GM19023 (cell line): ENCODE results near the gene TNS1.
"Not testable (repeated sequence)": the region's sequence is repeated elsewhere in the genome, so short reads cannot be mapped to it uniquely, and the experiment has no call there.

Experiments
- ATAC-seq: cut with Tn5 transposase; IDR thresholded peaks from one replicate; pipeline ENCODE4 v1.9.1; 2021; ENCODE audit warnings: mild to moderate bottlenecking, moderate library complexity; ENCODE audit not compliant: unreplicated experiment

The TNS1 gene

DNA sequence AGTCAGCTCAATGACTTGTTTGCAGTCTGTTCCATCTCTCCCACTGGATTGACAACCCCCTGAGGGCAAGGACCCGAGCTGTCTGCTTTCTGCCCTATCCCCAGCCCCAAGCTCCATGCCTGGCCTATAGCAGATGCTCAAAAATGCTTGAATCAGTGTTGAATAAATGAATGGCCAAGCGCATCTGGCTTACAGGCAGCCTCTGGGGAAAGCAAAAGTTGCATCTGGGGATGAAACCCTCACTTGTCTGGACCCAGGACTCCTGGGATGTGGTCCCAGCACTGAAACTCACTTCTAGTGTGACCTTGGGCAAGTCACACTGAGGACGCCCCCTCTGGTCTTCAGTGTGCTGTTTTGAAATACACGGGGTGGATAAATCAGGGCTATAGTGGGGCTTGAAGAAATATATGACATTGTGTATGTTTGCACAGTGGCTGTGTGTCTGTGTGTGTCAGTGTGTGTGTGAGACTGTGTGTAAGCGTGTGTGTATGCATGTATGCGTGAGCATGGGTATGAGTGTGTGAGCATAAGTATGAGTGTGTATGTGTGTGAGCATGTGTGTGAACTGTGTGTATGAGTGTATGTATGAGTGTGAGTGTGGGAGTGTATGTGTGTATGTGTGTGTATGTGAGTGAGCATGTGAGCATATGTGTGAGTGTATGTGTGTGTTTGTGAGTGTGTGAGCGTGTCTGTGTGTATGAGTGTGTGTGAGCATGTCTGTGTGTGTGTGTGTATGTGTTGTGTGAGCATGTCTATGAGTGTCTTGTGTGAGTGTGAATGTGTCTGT, 27.8 kb upstream of the TNS1 start:
- no peak for ATAC-seq

DNA sequence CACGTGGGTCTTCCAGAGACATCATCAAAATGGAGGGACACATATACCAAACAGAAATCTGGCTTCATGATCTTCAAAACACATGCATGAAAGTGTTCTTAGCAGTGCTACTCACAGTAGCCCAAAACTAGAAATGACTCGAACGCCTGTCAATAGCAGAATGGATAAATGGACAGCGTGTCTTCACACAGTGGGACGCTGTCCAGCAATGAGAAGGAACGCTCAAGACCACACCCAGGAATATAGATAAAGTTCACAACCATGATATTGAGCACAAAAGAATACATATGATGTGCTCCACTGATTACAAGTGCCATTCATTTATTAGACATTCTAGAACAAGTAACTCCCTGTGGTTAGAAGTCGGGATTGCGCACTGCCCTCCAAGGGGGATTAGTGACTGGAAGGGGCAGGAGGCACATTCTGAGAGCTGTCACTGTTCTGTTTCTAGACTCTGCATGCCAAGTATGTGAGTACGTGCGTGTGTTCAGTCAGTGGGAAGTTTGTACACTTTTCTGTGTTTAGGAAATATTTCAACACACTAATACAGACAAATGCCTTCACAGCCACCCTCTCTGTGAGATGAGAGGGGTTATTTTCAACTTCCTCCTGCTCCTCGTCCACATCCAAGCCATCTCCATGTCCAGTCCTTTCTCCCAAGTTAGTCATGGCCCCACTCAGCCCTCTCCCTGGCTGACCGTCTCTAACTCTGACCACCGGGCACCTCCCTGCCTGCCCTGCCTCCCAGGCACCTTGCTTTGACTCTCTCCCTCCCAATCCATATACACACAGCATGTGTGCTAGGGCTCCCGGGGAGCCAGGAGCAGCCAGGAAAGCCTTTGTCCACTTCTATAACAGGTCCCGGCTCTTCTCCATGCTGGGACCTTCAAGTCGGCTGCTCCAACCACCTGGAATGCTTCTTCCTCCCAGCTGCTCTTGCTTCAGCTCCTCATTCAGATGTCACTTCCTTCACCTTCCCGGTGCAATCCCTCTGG, 26.9 kb upstream of the TNS1 start:
- ATAC-seq = no peak

DNA sequence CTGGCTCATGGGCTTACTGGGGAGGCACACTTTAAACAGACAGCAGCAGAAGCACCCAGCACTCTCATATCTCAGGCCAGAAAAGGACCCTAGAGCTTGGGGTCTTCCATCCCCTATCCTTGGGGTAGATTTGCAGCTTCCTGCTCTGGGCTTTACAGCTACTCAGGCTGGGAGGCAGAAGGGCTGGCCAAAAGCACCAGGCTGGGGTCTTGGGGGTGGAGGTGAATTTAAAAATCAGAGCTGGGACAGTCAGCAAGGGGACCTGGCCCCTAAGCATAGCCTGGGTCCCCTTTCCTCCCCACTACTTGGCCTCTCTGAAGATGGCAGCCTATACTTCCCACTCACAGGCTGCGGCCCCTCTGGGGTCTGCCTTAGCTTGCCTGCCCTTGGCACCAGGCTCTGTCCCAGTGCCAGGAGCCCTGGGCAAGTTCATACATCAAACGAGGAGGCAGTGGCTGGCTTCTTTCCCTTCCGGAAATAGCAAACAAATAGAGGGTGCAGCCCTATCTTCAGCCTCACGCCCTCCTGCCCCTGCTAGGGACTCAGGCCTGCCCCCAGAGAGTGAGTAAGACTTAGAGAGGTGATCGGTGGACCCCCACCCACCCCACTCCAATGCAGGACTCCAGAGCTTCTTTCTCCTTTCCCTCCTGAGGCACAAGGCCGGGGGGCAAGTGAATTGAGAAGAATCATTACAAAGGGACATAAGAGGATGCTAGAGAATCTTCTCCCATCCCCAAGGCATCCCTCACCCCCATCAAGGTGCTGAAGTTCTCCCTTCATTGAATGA, 26.0 kb upstream of the TNS1 start:
- no peak for ATAC-seq

DNA sequence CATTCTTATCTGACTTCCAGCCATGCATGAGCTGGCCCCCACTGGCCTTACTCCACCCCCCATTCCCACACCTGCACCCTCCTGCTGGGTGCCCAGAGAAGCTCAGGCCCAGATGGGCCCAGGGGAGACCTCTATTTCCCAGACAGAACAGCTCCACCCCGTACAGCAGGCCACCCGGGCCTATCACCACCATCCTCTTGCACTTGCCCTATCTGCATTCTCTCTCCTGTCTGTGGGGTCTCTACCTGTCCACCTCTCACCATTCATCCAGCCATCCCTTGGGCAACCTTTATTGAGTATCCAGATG, 25.3 kb upstream of the TNS1 start:
- no peak for ATAC-seq

DNA sequence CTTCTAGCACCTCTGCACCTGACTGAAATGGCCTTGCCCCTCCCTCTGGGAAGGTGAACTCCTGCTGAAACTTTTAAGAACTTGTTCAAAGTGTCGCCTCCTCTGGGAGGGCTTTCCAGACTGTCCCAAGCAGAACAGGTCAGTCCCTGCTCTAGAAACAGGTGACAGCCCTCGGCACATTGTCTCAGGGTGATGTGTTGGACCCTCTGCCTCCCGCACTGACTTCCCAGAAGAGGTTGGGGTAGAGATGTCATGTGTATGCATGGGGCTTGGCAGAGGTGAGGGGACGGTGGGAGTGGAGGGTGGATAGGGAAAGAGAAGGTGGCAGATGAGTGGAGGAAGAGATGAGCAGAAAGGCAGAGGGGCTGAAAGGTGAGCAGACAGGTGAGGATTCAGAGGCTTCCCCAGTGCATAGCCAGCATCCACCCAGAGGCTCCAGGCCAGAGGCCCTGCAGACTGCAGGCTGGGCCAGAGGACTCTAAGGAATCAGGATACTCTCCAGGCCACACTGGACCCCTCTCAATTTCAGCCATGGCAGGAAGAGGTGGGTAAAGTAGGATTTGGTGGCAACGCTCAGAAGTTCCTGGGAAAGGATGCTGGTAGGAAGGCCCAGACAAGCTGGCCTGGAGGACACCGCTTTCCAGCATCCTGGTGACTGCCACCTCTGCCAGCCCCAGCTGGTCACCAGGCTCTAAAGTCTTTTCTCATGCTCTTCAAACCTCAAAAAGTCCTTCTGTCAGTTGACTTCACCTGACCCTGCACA, 24.8 kb upstream of the TNS1 start:
- no peak for ATAC-seq

DNA sequence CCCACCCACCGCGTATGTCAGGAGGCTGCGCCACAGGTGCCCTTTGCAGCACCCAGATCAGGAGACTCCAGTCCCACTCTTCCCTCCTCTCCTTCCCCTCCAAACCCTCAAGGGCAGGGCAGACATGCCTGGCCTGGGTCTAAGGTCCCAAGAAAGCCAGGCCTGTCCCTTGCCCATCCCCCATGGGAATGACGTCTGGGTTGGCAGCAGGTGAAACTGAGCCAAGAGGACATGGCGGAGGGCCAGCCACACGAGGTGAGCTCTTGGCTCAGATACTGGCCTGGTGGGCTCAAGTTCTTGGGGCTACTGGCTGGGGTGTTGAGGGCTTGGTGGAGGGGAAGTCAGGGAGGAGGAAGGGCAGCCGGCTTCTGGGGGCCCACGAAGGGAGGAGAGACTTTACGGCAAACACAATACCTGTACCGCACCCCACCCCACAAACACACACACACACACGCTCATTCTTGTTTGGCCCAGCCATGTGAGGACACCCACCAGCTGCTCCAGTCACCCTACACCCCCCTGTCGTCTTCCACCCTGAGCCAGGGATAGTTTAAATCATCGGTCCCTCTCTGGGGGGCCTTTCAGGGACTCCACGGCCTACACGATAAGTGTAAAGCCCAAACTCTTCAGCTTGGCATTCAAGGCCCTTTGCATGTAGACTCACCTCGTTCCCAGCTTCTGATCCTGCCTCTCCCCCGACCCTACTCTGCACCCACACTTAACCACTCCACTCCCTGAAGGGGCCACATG, 24.1 kb upstream of the TNS1 start:
- no peak for ATAC-seq

DNA sequence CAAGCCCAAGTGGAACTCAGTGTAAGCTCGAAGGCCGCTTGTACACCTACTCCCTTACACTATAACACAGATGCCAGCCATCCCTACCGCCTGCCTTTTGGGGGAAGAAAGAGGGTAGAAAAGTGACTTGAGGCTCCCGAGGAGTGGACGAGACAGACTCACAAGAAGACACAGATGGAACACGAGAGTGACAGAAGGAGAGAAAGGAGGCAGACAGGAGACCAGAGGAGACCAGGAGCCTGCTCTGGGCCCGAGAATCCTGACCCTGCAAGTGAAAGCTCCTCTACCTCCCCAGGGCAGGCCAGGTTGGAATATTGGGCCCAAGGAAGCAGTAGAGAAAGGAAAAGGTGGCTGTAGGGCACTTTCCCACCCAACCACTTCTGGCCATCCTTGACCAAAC, 23.4 kb upstream of the TNS1 start:
- ATAC-seq = no peak

DNA sequence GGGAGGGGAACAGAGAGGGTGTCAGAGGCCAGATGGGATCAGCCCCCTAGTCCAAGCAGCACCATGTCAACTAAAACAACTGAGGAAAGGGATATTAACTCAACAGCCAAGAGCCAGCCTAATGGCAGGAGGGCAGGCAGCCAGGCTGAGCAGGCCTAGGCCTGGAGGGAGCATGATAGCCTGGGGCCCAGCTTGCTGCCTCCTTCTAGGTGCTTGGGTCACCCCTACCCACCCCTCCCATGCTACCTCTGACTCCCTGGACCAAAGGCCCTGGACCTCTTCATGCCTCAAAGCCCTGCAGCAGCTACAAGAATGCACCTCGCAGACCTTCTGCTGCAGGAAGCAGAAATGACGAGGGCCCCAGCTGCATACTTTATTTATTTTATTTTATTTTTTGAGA, 22.1 kb upstream of the TNS1 start:
- no peak for ATAC-seq

DNA sequence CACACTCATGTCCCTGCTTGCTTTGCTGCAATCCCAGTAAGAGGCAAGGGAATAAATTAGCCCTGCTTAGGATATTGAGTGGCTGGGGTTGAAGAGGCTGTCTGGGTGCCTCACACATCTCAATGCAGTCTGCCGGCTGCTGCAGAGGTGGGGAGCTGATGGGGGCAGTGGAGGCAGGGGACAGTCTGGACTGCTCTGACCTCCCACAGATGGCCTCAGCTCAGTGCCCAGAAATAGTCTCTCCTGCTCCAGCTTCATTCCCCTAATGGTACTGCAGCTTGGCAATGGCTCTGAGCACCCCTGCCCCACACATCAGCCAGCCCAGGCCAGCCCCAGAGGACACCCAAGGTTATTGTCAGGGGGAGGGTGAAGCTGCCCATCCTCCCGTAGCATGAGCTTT, 21.5 kb upstream of the TNS1 start:
- ATAC-seq = no peak

DNA sequence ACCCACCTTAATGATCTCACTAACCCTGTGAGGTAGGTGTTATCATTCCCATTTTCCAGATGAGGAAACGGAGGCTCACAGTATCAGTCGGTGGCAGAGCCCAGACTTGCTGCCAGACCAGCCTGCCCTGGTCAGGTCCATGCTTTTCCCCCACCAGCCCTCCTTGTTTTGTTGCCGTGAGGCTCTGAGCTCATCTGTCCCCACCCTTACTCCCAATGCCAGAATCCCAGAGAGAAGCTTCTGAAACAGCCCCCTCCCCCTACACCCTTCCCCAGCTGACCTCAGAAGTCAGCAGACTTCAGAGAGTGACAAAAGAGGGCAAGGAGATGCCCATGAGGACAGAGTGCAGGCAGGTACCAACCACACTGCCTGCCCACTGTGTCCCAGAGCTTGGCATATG, 20.8 kb upstream of the TNS1 start:
- no peak for ATAC-seq

DNA sequence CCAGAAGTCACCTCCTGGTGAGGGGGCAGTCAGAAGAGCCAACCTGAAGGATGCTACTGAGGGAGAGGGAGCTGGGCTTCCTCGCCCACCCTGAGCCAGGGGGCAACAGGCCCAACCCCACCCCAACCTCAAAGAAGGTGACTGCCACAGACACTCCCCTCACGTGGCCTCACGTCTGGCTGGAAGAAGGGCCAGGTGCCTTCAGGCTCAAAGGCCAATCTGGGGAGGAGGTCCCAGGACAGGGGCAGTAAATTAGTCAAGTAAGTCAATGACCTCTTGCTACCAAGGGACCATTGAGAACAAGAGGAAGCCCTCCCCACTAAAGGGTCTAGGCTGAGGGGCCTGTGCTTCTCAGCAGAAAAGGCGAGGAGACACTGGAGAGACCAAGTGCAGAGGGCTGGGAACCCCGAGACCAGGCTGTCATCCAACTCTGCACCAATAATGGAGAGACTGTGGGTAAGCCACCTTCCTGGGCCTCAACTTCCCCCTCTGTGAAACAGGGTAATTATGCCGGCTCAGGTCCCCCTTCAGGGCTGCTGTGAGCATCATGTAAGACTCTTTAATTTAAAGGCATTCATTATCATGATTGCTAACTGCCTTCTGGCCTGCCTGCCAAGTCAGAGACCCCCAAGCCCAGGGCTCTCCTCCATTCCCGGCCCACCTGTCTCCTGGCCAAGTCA, 20.2 kb upstream of the TNS1 start:
- no peak for ATAC-seq

DNA sequence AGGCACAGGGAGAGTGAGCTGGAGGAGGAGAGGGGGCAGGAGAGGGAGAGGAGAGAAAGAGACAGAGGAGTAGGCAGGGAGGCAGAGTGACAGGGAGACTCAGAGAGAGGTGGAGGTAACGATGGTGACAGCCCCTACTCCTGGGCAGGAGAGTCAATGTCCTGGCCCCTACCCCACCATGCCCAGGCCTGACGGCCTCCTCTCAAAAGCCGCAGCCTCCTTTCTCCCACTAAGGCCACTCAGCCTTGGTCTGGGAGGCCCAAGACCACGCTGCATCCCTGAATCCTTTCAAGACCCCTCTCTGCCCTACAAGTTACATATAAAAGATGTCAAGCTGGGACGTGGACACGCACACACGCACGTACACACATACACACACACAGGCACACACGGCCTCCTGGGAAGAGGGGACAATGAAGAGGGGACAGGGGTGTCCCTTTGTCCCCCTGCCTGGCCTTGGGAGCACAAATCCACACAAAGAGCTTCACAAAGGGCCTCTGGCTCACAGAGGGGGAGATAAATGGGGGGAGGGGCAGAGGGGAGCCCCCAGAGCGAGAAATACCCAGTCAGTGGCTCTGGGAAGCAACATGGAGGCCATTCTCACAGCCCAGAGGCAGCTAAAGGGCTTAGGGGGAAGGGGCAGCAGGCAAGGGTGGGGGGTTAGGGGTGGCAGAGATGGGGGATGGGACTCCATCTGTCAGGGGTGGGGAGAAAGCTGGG, 19.5 kb upstream of the TNS1 start:
- no peak for ATAC-seq

DNA sequence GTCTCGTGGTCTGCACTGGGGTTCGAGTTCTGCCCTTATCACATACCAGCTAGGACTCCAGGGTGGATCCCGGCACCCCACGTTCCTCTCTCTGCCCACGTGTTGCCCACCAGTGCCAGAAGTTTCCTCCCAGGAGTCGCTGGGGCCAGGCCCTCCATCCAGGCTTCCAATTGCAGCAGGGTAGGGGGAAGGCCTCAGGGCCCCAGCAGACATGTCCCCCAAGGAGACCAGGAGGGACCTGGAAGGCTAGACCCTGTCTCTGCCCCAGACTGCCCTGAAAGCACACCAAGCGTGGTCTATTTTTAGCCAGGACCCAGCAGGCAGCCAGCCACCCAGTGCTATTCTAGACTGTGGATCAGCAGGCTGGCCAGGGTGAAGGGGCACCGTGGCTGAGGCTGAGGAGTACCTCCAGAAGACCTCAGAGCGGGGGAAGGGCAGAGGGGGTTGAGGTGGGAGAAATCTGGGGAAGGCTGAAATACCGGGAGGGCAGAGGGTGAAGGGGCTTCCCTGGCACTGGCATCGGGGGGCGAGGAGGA, 18.8 kb upstream of the TNS1 start:
- no peak for ATAC-seq

DNA sequence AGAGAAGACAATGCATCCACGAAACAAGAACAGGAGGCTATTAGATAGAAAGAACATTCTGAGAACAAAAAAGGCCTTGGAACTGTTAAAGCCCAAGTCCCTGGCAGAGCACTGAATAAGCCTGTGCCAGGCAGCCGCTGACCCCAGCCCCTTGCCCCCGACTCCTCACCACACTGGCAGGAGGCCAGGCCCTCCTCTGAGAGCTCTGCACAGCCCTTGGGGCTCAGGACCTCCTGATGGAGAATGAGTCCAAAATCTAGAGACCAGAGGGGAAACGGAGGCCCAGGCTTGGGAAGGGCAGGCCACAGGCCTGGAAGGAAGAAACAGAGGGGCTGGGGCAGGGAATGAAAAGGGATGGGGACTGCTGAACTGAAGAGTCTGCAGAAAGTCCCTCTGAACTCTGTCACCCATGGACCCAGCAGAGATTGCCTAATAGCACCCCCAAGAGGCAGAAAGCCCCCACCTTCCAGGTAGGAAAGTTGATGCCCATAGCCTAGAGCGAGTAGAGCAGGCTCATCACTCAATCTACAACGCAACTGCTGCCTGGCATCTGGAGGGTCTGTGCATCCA, 18.3 kb upstream of the TNS1 start:
- no peak for ATAC-seq

DNA sequence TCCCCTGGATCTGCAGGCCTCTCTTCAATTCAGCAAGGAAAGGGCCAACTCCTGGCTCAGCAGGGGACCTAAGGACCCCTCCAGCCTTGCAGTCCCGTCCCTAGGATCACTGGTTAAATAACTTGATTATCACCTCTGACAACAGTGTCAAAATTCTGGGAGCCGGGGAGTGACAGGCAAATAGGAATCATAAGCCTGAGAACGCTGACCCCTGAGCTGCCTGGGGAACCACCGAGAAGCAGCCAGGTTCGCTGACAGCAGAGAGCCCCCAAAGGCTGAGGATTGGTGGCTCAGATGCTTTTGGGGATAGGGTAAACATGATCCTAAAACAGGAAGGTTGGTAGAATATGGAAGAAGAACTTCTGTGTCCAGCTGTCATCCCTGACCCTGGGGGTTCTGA, 17.5 kb upstream of the TNS1 start:
- ATAC-seq = no peak

DNA sequence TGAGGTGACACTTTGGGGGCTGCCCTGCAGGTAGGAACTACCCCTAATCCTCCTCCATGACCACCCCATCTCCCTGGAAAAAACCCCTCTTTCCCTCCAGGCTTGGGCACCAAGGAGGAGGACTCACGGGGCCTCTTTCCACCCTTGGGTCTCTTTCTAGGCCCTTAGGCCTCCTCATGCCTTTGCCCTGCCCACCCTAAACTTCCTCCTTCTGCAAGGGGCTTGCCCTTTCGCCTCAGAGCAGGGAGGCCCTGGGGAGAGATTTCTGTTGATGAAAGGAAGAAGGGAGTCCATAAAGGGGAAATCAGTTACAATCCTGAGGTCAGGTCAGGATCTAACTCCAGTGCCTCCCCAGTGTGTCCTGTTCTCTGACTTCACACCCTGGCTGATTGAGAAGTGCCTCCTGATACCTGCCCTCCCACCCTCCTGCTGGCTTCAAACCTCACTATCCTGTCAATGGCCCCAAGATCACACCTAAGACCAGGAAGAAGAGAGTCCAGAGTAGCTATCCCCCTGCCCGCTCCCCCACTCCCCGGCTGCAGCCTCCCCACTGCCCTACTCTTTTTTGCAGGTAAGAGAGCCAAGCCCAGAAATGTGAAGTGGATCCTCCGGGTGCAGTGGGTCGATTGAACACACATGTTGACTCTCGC, 16.7 kb upstream of the TNS1 start:
- ATAC-seq = no peak

DNA sequence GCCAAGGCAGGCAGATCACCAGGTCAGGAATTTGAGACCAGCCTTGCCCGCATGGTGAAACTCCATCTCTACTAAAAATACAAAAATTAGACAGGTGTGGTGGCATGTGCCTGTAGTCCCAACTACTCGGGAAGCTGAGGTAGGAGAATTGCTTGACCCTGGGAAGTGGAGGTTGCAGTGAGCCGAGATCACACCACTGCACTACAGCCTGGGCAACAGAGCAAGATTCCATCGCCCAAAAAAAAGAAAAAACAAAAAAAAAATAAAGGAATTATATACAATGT, 16.0 kb upstream of the TNS1 start:
- not testable (repeated sequence) for ATAC-seq
